ENCODE results near the gene DEPDC1B. TPM values are rescaled to one million over a fixed set of nuclear protein-coding genes. Genes with fewer than 3 reads are reported as not detected.

The DEPDC1B gene
- total and polyA plus RNA-seq, 2 of the 4 experiments (the other 2 are of a cell fraction): 4.4 to 9.3 TPM

DNA sequence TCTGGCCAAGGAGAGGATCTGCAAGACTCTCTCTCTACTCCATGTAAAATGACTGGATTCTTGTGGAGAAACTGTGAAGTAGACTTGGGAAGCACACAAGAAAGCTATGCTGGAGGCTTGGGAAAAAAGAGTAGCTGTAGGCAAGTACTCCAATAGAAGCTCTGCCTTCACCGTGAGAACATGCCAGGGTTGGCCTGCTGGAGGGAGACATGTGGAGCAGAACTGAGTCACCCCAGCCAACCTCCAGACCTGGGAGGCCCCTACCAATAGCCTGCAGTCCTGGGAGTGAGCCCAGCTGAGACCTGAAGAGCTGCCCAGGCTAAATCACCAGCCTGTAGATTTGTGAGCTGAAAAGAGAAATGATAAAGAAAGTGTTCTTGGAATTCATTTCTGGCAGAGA lies 66.6 kb downstream of the DEPDC1B start:
- no peak overlapping the region; the same call in 1 of the 2 replicates for H3K27ac ChIP-seq (ENCODE audit: insufficient read depth, low read length)
- peak overlapping the region; percentile 2; the same call in 1 of the 2 replicates for H3K4me2 ChIP-seq (ENCODE audit: low read depth, low read length)
- no peak overlapping the region for H3K4ac ChIP-seq (ENCODE audit: low read depth, low read length)

More for the DNA sequence above, 66.6 kb downstream of the DEPDC1B start:
- ATAC-seq (ENCODE audit: low read depth): peak; percentile 97
- H3K9me3 ChIP-seq (ENCODE audit: control insufficient read depth, insufficient read depth, low read length): no peaks in the 10 kb centered on the region
- H3K27me3 ChIP-seq (ENCODE audit: control insufficient read depth, insufficient read depth, low read length): no peaks in the 10 kb centered on the region
- no CpG with 5 or more reads among the region's 1 CpG for WGBS, 2 experiments (ENCODE audit: extremely low coverage in 2 of 2, insufficient read length in 1 of 2)
- H2BK15ac ChIP-seq (ENCODE audit: low read depth, low read length): no peak overlapping the region
- peaks cover 9% of the 10 kb centered on the region for H3K9me1 ChIP-seq (ENCODE audit: insufficient read depth, low read length)
- H3K56ac ChIP-seq (ENCODE audit: extremely low read depth, insufficient read depth, low read length): no peak overlapping the region
- in situ Hi-C loops (cut with MboI; ENCODE audit: low sequenced_read_pairs): no loop called here
- dilution Hi-C loops (cut with HindIII; ENCODE audit: low sequenced_read_pairs, unreplicated experiment): no loop called here
- H3K79me1 ChIP-seq (ENCODE audit: low read depth in 1 of 2, low read length in 2 of 2): 0 out of 4 replicates have a peak, but pooled peaks cover 0 to 3% of the 10 kb centered on the region in 2 experiments
- H2AK9ac ChIP-seq (replicated peaks; ENCODE audit: low read depth, low read length, poor library complexity): peak overlapping the region; percentile 16
- 0 out of 2 replicates have a peak overlapping the region, but pooled peaks have one; percentile 34 for H3K14ac ChIP-seq (replicated peaks; ENCODE audit: low read depth, low read length)
- H3K4me3 ChIP-seq (ENCODE audit: insufficient read depth, low read depth, low read length): no peak overlapping the region
- CTCF ChIA-PET: interaction anchor here (1.0 to 1.5 kb wide), 3 partner anchors 13 to 823 kb away, joined by 3 to 4 read pairs (median 3); no protein-coding TSS in a partner anchor
- no peak overlapping the region for H4K5ac ChIP-seq (ENCODE audit: low read depth, low read length)
- no TSS peak for BruUV-seq (replicated peaks)
- H2BK5ac ChIP-seq (ENCODE audit: low read depth, low read length, poor library complexity, severe bottlenecking): peak overlapping the region; percentile 1
- H2AFZ ChIP-seq (replicated peaks; ENCODE audit: low read length, poor library complexity): no peak overlapping the region
- H4K20me1 ChIP-seq (ENCODE audit: insufficient read depth, low read length): no peaks in the 10 kb centered on the region
- H3K4me1 ChIP-seq (ENCODE audit: control insufficient read depth, insufficient read depth, low read length): peaks cover 6% of the 10 kb centered on the region
- 0 out of 2 replicates have a peak, but pooled peaks have one; percentile 15 for TF ChIP-seq USF2 (IDR thresholded peaks at IDR 0.05; ENCODE audit: low read depth, low read length)
- TF ChIP-seq RFX5 (IDR thresholded peaks at IDR 0.05; ENCODE audit: low read depth, low read length): no peak
- H2AK5ac ChIP-seq (ENCODE audit: low read depth, low read length): no peak overlapping the region
- H4K91ac ChIP-seq (ENCODE audit: insufficient read depth, low read depth, low read length): no peak overlapping the region
- H2BK20ac ChIP-seq (ENCODE audit: low read depth, low read length): no peak overlapping the region
- POLR2A ChIA-PET (ENCODE audit: unreplicated experiment): no interaction called here
- H3K23ac ChIP-seq (ENCODE audit: low read depth, low read length): no peak overlapping the region
- 0 out of 4 replicates have a peak overlapping the region, but pooled peaks of 1 of the 2 experiments have one; percentile 18 for H4K8ac ChIP-seq (ENCODE audit: low read depth in 2 of 2, low read length in 2 of 2)
- H3K18ac ChIP-seq (ENCODE audit: low read depth, low read length): no peak overlapping the region
- intact Hi-C loops (cut with micrococcal nuclease): no loop called here
- no peak overlapping the region; the same call in 1 of the 2 replicates for H2BK120ac ChIP-seq (ENCODE audit: low read depth, low read length)
- no peak overlapping the region for H3K9ac ChIP-seq (ENCODE audit: low read depth, low read length)
- no peaks in the 10 kb centered on the region for H3K36me3 ChIP-seq (ENCODE audit: control insufficient read depth, insufficient read depth, low read length)
- DNase-seq: peak; percentile 87

All from IMR-90 (cell line).